GM23248 (cell line): ENCODE data around the gene MACROD2. TPM values are rescaled to one million over a fixed set of nuclear protein-coding genes. Genes with fewer than 3 reads are reported as not detected.

Source experiments
- DNase-seq: peaks from one replicate; pipeline ENCODE4 v3.0.0-alpha.2; 2015
- H2AFZ ChIP-seq: fragments of 200-600 bp; sonication (generic); 2 replicates; pipeline ENCODE4 v1.6.1; 2016; ENCODE audit warnings: antibody characterized with exemption
- H3F3A ChIP-seq: fragments of 200-600 bp; sonication (generic); 2 replicates; pipeline ENCODE4 v1.6.1; 2016; ENCODE audit warnings: mild to moderate bottlenecking, antibody characterized with exemption, mixed run types; ENCODE audit not compliant: insufficient read depth
- H3K27ac ChIP-seq: fragments of 200-600 bp; sonication (generic); 2 replicates; pipeline ENCODE4 v1.5.1; 2016; ENCODE audit warnings: mild to moderate bottlenecking
- H3K27me3 ChIP-seq: fragments of 200-600 bp; sonication (generic); replicated peaks from 2 replicates; pipeline ENCODE4 v1.6.1; 2016; ENCODE audit warnings: mild to moderate bottlenecking; ENCODE audit not compliant: insufficient read depth
- H3K36me3 ChIP-seq: fragments of 200-600 bp; sonication (generic); 2 replicates; pipeline ENCODE4 v1.6.1; 2016; ENCODE audit warnings: low read depth, mild to moderate bottlenecking
- H3K4me1 ChIP-seq: fragments of 200-600 bp; sonication (generic); 2 replicates; pipeline ENCODE4 v1.6.1; 2016; ENCODE audit warnings: mild to moderate bottlenecking; ENCODE audit not compliant: insufficient read depth
- H3K4me2 ChIP-seq: fragments of 200-600 bp; sonication (generic); one replicate; pipeline ENCODE4 v1.6.1; 2016; ENCODE audit warnings: mild to moderate bottlenecking; ENCODE audit not compliant: unreplicated experiment
- H3K4me3 ChIP-seq: fragments of 200-600 bp; sonication (generic); 2 replicates; pipeline ENCODE4 v1.5.1; 2016; ENCODE audit warnings: mild to moderate bottlenecking
- H3K79me2 ChIP-seq: fragments of 200-600 bp; sonication (generic); 2 replicates; pipeline ENCODE4 v1.6.1; 2016; ENCODE audit warnings: mild to moderate bottlenecking; ENCODE audit not compliant: insufficient read depth
- H3K9ac ChIP-seq: fragments of 200-600 bp; sonication (generic); 2 replicates; pipeline ENCODE4 v1.6.1; 2016; ENCODE audit warnings: mild to moderate bottlenecking
- H3K9me2 ChIP-seq: fragments of 200-600 bp; sonication (generic); 2 replicates; pipeline ENCODE4 v1.6.1; 2016; ENCODE audit warnings: mixed run types, mild to moderate bottlenecking, moderate library complexity; ENCODE audit not compliant: insufficient read depth
- H3K9me3 ChIP-seq: fragments of 200-600 bp; sonication (generic); one replicate; pipeline ENCODE4 v1.6.1; 2017; ENCODE audit warnings: low read depth
- H4K20me1 ChIP-seq: fragments of 200-600 bp; sonication (generic); 2 replicates; pipeline ENCODE4 v1.6.0; 2016; ENCODE audit not compliant: insufficient read depth
- EZH2 ChIP-seq: fragments of 200-600 bp; sonication (generic); IDR thresholded peaks from 2 replicates; pipeline ENCODE4 v1.6.1; 2018; ENCODE audit warnings: antibody characterized with exemption, mild to moderate bottlenecking; ENCODE audit not compliant: insufficient read depth, poor library complexity, severe bottlenecking
- EZH2phosphoT487 ChIP-seq: fragments of 200-600 bp; sonication (generic); IDR thresholded peaks from 2 replicates; pipeline ENCODE4 v1.6.1; 2018; ENCODE audit warnings: antibody characterized with exemption, moderate library complexity, mild to moderate bottlenecking, low read depth; ENCODE audit not compliant: insufficient read depth
- WGBS, 2 experiments: methylation state at CpG; one replicate each; pipeline ENCODE4 v1.1.6; 2015 to 2017; ENCODE audit warnings: low lambda C conversion rate in 2 of 2, low coverage in 1 of 2; ENCODE audit errors: missing lambda C conversion rate in 2 of 2; 5-methylcytosine and 5-hydroxymethylcytosine counted together
- in situ Hi-C: fragments of 300-500 bp; cut with MboI; formaldehyde crosslinking; loops from 2 replicates; pipeline ENCODE4 v1.15.0; 2020
- polyA plus RNA-seq: library from polyadenylated mRNA; unstranded; fragments of >200 nt; fragmentation: Nextera tagmentation; extraction: Ambion mirVana; gene quantifications from 2 replicates; pipeline ENCODE4 v1.2.1, GENCODE V29; 2016
- total RNA-seq: library from RNA; depleted of rRNA; stranded (reverse); fragments of >200 nt; shearing (Covaris generic); gene quantifications from 2 replicates; pipeline ENCODE4 v1.2.3, GENCODE V29; 2014

The MACROD2 gene
- total and polyA plus RNA-seq, 2 experiments from 2014 or later, result 1.1 to 3.1 TPM

GRCh38 chr20:14667226-14667625 lies 671.9 kb downstream of the MACROD2 start:
- H3K27ac ChIP-seq, result no peak overlapping the region
- no peak for TF ChIP-seq EZH2
- TF ChIP-seq EZH2phosphoT487, result no peak
- no peaks in the 10 kb centered on the region for H3K4me1 ChIP-seq
- no peak overlapping the region for H3K4me3 ChIP-seq
- no peaks in the 10 kb centered on the region for H3K79me2 ChIP-seq
- no peaks in the 10 kb centered on the region for H3F3A ChIP-seq
- H4K20me1 ChIP-seq, result no peaks in the 10 kb centered on the region
- H3K4me2 ChIP-seq, result no peak overlapping the region
- no peak for DNase-seq
- H3K9ac ChIP-seq, result no peak overlapping the region
- no peaks in the 10 kb centered on the region for H3K36me3 ChIP-seq
- WGBS, 2 experiments, result 51 to 53% methylated on average over 2 of the region's 2 CpGs
- no peaks in the 10 kb centered on the region for H3K27me3 ChIP-seq
- in situ Hi-C loops, result no loop called here
- H2AFZ ChIP-seq, result no peak overlapping the region
- no peaks in the 10 kb centered on the region for H3K9me3 ChIP-seq
- H3K9me2 ChIP-seq, result no peaks in the 10 kb centered on the region

- Histone ChIP-seq H2AFZ (no peak overlapping the region), H3F3A (no peaks in the 10 kb centered on the region), H3K27ac (no peak overlapping the region), H3K27me3 (no peaks in the 10 kb centered on the region), H3K9me3 (no peaks in the 10 kb centered on the region), H3K4me3 (no peak overlapping the region), H3K9me2 (no peaks in the 10 kb centered on the region), H3K79me2 (no peaks in the 10 kb centered on the region), H3K36me3 (no peaks in the 10 kb centered on the region), H4K20me1 (no peaks in the 10 kb centered on the region), H3K4me2 (no peak overlapping the region), H3K9ac (no peak overlapping the region), H3K4me1 (no peaks in the 10 kb centered on the region)
- DNase-seq, result no peak
- in situ Hi-C loops, result no loop called here
- TF ChIP-seq EZH2, result no peak
- TF ChIP-seq EZH2phosphoT487, result no peak
- WGBS, 2 experiments, result 73 to 83% methylated on average over 2 of the region's 2 CpGs
These were observed 676.8 kb downstream of the MACROD2 start for GRCh38 chr20:14672066-14672465.

- DNase-seq, result no peak
- Histone ChIP-seq H3K9me3 (no peaks in the 10 kb centered on the region), H3K4me3 (no peak overlapping the region), H3F3A (no peaks in the 10 kb centered on the region), H3K36me3 (no peaks in the 10 kb centered on the region), H3K27me3 (no peaks in the 10 kb centered on the region), H3K79me2 (no peaks in the 10 kb centered on the region), H3K9me2 (no peaks in the 10 kb centered on the region), H3K27ac (no peak overlapping the region), H3K4me2 (no peak overlapping the region), H3K9ac (no peak overlapping the region), H4K20me1 (no peaks in the 10 kb centered on the region), H2AFZ (no peak overlapping the region), H3K4me1 (no peaks in the 10 kb centered on the region)
- in situ Hi-C loops, result no loop called here
- TF ChIP-seq EZH2phosphoT487, result no peak
- TF ChIP-seq EZH2, result no peak
- WGBS, 2 experiments, result 76 to 80% methylated on average over 5 of the region's 5 CpGs
These were observed 677.8 kb downstream of the MACROD2 start for GRCh38 chr20:14673164-14673563.

GRCh38 chr20:14677455-14677854 lies 682.1 kb downstream of the MACROD2 start:
- TF ChIP-seq EZH2, result no peak
- TF ChIP-seq EZH2phosphoT487, result no peak
- no peaks in the 10 kb centered on the region for H3K27me3 ChIP-seq
- no peaks in the 10 kb centered on the region for H3F3A ChIP-seq
- in situ Hi-C loops, result no loop called here
- H3K27ac ChIP-seq, result no peak overlapping the region
- no peak for DNase-seq
- no peaks in the 10 kb centered on the region for H3K9me3 ChIP-seq
- WGBS, 2 experiments, result 38 to 57% methylated on average over 2 of the region's 2 CpGs
- H3K4me3 ChIP-seq, result no peak overlapping the region
- H3K9me2 ChIP-seq, result no peaks in the 10 kb centered on the region
- no peak overlapping the region for H3K9ac ChIP-seq
- no peaks in the 10 kb centered on the region for H3K36me3 ChIP-seq
- H4K20me1 ChIP-seq, result no peaks in the 10 kb centered on the region
- H3K79me2 ChIP-seq, result no peaks in the 10 kb centered on the region
- no peak overlapping the region for H2AFZ ChIP-seq
- no peaks in the 10 kb centered on the region for H3K4me1 ChIP-seq
- no peak overlapping the region for H3K4me2 ChIP-seq

- Histone ChIP-seq H3K79me2 (no peaks in the 10 kb centered on the region), H3K36me3 (no peaks in the 10 kb centered on the region), H3K9ac (no peak overlapping the region), H3K4me1 (no peaks in the 10 kb centered on the region), H3K9me2 (no peaks in the 10 kb centered on the region), H3F3A (no peaks in the 10 kb centered on the region), H3K4me2 (no peak overlapping the region), H3K27me3 (no peaks in the 10 kb centered on the region), H4K20me1 (no peaks in the 10 kb centered on the region), H3K9me3 (no peaks in the 10 kb centered on the region), H3K4me3 (no peak overlapping the region), H2AFZ (no peak overlapping the region), H3K27ac (no peak overlapping the region)
- TF ChIP-seq EZH2, result no peak
- no peak for TF ChIP-seq EZH2phosphoT487
- in situ Hi-C loops, result no loop called here
- DNase-seq, result no peak
- WGBS, 2 experiments, result 81 to 84% methylated on average over 3 of the region's 3 CpGs
These were observed 689.9 kb downstream of the MACROD2 start for GRCh38 chr20:14685183-14685582.
